T-helper 9 cell (primary cell): Measurements from ENCODE around the gene ARVCF.

Source experiments
- DNase-seq: peaks from one replicate; pipeline ENCODE4 v3.0.0-alpha.2; 2020

The ARVCF gene

DNA sequence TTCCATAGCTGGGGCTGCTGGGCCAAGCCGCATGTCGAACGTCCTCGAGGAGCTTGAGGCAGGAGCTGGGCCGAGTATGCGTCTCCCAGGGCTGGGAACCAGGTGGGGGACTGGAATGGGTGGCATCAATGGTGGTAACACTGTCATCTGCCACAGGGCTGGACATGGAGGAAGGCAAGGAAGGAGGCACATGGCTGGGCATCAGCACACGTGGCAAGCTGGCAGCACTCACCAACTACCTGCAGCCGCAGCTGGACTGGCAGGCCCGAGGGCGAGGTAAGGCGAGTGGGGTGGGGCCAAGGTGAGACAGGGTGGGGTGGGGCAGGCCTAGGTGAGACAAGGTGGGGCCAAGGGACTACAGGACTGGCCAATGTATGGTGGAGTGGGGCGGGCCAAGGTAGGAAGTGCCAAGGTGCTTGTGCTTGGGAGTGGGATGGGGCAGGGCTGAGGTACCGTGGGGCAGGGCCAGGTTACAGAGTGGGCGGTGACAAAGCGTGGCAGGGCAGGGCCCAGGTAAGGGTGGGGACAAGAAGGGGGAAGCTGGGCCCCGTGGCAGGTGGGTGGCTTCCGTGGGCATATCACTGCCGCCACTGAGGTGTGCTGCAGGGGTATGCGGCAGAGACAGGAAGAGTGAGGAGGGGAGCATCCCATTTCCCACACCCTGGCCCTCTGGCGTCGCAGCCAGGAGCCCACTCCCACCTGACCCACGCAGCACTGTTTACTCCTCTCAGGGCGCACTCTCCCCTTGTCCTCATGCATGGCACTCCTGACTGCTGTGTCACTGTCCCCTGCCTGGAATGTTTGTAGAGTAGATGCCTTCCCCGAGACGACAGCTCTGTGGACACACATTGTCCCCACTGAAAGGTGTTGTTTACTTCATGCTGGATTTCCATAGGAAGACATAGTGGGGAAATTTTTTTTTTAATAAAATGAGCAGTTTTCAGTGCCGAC, 36.0 kb upstream of the ARVCF start:
- DNase-seq: no peak

DNA sequence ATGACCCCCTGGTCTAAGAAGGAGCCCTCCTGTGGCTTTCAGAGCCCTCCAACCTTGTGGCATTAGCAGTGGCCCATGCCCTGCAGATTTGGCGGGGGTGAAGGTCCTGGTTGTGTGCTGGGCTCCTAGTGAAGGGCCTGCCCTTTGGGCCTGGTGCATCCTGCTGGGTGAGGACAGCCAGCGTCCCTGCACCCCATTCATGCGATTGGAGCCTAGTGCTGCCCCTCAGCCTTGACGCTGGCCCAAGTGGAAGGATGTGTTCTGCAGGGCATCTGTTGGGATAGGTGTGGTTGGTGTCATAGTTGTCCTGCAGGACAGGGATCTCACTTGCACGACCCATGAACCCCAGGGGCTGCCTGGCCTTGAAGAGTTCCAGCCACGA, 35.3 kb upstream of the ARVCF start:
- DNase-seq: no peak

DNA sequence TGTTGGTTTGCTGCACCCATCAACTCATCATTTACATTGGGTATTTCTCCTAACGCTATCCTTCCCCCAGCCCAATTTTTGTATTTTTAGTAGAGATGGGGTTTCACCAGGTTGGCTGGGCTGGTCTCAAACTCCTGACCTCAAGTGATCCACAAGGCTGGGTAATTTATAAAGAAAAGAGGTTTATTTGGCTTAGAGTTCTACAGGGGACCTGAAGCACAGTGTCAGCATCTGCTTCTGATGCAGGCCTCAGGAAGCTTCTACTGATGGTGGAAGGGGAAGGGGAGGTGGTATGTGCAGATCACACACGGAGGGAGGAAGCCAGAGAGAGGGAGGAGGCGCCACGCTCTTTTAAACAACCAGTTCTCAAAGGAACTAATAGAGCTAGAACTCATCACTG, 30.1 kb upstream of the ARVCF start:
- no peak for DNase-seq

DNA sequence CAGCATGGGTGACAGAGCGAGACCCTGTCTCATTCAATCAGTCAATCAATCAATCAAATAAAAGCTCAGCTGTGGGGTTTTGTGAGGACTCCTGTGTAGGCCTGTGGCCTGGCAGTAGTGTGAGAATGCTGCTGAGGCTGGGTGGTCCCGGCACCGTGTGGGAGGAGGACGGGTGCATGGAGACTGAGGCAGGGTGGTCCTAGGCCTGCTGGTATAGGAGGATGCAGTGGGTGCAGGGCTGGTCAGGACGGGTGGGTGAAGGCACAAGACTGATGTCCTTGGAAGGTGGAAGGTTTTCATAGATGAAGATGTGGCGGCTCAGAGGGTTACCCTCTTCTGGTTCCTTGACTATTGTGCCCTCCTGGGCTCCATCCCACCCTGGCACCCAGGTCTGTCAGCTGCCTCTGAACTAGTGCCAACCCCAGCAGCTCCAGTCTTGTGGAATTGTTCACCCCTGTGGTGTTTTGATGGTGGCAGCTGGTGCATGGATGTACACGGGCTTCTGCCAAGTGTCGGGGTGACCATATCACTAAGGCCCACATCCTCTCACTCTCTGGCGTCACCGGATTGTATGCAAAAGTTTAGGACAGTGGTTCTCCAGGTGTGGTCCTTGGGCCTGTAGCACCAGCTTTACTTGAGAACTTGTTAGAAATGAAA, 28.0 kb upstream of the ARVCF start:
- no peak for DNase-seq

DNA sequence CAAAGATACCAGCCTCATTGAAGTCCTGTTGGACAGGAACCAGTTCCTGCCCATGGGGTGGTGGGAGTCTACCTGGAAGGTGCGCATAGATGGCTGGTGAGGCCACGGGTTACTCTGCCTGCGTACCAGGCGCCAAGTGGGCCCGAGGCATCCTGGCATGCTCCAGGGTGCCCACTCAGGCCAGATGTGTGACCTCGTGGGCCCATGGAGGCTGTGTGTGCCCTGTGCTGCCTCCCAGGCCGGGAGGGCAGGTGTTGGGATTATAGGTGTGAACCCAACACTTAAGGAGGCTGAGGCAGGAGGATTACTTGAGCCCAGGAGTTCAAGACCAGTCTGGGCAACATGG, 27.3 kb upstream of the ARVCF start:
- DNase-seq: no peak

DNA sequence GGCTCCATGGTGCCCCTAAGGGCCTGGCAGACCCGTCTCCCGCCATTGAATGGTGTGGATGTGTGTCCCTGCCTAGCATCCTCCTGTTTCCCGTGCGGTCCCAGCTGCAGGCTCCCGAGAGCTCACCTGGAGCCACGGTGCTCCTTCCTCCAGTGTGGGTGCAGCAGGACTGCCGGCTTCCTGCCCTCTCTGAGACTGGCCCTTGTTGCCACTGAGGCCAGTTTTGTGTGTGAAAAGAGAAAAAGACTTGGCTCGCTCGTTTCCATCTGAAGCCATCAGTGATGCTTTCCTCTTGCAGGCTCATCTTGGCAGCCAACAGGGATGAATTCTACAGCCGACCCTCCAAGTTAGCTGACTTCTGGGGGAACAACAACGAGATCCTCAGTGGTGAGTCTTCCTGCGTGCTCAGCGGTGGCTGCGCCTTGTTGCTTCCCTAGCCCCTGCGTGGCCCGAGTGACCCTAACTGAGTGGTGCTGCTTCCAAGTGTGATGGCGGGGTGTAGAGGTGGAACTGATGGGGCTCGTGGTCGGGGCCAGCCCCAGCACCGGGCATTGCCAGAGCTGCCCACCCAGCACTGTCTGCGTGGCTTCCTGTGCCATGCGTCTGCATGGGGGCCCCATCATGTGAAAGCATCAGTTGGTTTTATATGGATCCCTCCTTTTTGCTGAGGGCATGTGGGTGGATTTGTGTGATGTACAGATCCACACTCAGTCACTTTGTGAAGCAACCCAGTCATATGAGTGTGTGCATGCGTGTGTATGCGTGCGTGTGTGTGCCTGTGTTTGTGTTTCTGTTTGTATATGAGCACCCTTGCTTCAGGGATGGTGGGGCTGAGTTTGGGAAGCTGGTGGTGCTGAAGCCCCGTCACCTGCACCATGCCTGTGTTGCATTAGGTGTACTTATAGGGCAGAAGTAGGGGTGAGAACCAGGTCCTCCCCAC, 26.7 kb upstream of the ARVCF start:
- no peak for DNase-seq

DNA sequence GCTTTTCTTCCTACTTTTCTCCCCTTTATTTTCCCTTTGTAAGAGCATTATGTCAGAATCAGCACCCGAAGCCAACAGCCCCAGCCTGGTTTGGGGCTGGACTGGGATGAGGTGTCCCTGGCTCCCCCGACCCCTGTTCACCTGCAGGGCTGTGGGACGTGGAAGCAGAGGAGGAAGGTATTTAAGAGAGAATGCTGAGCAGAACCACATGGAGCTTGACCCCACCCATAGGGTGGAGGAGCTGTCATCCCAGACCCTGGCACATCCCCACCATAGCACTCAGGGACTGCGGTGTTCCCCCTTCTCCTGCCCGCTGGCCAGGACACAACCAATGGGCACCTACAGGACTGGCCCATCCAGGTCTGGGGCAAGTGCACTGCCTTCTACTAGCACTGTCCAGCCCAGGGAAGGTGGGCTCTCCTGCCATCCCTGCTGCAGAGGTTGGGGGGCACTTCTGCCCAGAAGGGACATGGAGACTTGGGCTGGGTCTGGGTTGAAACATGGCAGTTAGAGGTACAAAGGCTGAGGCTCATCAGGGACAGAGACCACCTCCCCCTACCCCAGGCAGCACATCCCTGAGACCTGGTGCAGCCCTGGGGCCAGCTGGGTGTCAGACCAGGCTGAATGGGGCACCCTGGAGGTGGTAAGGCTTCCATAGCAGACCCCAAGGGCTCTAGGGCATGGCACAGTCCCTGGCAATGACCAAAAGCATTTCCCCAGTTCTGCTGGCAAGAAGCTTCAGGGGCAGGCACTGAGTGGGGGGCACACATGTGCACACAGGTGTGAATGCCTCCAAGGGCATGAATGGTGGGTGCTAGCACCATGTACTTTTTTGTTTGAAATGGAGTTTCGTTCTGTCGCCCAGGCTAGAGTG, 23.9 kb upstream of the ARVCF start:
- DNase-seq: no peak

DNA sequence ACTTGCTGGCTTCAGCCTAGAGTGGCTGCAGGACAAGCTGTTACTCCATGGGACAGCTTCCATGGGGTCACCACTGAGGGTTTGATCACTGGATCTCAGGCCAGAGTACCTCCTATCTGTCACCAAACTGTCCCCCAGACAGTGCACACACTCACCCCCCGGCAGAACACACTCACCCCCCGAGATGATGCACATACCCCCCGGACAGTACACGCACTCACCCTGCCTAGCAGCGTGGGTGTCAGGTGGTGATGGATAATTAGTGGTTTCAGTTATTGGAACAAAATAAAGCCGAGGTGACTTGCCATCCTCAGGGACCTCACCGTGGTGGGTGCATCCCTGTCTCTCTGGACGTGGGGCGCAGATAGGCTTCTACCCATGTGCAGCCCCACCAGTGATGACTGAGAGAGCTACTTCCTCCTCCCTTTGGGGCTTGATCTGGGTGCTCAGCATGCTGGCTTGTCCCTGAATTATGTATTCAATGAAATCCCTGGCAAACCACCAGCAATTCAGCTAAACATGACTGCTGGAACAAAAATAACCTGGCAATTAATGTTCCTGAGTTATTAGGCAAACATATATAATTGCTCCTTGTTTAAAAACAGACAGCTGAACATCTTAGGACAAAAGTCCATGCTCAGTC, 23.2 kb upstream of the ARVCF start:
- DNase-seq: no peak

DNA sequence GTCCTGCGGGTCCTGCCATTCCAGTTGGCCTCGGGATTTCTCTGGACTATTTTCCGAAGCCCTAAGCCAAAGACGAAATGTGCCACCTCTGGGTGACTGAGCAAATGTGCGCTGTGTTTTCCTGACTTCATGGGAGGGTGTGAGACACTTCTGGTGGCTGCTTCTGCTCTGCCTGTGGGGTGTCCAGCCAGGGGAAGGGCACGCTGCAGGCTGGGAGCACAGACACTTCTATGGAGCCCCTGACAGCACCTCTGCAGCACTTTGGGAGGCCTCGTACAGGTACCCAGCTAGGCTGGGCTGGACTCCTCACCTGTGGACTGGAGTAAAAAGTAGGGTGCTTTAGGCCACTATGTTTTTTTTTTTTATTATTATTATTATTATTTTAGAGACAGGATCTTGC, 22.0 kb upstream of the ARVCF start:
- DNase-seq: no peak

DNA sequence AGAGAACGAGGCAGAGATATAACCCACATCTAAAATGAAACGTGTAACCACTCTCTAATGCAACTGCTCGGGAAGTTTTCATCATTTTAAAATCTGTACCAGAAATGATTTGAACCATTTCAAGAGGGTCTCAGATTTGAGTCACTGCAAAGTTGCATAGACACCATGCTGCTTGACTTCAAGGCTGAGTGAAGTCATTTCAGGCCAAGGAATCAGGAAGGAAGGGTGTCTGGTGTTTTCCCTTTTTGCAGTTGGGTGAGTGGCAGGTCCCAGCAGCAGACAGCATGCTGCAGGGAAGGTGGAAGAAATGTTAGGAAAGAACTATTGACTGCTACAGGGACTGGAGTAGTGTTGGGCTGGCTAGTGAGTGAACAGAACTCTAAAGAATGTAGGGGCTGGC, 20.8 kb upstream of the ARVCF start:
- no peak for DNase-seq

DNA sequence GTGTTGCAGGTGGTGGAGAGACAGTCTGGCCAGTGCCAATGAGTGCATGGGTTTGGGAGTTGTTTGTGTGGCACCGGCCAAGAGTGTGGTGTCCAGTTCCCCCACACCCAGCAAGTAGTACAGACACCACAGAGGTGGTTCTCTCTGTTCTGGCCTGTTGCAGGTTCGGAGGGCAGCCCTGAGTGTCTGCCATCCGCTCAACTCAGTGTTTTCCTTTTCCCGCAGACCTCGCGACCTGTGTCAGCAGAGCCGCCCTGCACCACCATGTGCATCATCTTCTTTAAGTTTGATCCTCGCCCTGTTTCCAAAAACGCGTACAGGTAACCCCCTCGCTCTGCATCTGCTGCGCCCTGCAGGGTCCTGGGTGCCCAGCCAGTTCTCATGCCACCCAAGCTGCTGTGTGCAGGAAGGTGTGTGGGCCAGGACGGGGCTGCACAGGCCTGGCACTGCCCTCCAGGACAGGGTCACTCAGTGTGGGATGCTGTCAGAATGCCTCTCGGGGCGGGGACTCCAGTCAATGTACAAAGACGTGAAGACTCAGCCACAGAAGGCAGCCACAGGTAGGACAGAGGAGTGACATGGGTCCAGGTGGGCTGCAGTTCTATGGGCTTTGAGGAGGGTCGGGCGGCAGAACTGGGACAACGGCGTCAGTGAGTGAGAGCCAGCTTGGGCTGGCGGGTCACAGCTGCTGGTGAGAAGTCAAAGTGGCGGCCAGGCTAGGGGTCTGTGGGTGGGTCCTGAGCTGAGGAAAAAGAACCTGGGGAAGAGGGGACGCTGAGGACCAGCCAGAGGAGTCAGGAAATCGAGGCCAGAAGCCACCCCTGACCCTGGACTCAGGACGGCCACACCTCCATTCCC, 20.1 kb upstream of the ARVCF start:
- no peak for DNase-seq

DNA sequence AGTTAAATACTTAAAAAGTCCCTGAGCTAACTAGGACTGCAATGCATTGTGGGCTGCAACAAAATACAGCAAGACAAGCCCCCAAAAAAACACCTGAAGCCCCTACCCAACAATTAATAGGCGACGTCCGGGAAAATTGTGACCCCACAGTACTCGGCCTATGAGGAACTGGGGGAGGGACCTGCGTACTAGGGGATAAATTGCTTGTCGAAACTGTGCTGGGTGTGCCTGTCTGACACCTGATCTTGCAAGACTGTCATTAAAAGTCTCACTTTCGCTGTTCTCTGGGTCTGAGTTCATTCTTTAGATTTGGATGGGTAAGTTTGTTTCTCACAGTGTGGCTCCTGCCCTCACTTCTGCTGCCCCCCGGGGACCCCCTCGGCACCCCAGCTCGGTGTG, 19.5 kb upstream of the ARVCF start:
- DNase-seq: no peak

DNA sequence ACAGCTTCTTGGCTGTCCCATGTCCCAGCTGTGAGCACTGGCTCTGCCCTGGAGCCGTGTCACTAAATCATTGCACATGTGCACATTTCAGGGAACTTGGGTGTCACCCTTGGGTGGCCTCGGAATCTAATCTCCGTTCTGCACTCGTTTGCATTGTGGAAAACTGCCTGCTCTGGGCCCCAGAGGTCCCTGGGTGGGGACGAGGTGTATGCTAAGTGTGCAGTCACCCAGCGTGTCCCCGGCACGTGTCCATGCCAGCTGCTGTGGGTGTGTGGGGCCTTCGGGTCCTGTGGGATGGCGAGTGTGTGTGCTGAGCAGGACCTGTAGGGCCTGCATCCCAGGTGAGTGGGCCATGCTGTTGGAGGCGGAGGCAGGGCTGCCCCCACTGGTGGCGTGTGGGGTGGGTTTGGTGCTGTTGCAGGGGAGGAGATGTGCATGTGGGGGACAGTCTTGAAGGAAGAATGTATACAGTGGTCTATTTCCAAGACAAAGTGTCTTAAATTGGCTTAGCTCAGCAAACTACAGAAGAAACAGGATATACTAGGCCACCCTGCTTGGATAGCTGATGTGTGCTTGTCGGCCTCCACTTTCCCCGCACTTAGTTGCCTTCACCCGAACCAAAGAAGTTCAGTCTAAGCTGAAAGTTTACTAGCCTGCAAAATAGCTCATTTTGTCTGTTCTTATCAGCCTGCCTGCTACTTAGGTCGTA, 18.9 kb upstream of the ARVCF start:
- DNase-seq: no peak

DNA sequence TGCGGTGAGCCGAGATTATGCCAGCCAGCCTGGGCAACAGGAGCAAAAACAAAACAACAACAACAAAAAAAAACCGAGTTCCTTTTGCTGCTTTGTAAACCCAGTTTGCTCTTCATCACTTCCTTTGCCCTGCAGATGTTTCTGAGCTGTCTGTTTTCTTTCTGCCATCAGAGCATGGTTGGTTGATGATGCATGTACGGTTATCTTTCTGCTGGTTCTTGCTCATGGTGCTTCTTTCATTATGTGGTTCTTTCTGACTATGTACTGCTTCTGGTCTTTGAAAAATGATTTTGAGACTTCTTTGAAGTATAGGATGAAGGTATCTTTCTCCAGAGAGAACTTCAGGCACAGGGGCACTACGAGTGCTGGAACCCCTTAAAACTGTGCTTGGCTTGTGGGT, 17.5 kb upstream of the ARVCF start:
- DNase-seq: no peak

DNA sequence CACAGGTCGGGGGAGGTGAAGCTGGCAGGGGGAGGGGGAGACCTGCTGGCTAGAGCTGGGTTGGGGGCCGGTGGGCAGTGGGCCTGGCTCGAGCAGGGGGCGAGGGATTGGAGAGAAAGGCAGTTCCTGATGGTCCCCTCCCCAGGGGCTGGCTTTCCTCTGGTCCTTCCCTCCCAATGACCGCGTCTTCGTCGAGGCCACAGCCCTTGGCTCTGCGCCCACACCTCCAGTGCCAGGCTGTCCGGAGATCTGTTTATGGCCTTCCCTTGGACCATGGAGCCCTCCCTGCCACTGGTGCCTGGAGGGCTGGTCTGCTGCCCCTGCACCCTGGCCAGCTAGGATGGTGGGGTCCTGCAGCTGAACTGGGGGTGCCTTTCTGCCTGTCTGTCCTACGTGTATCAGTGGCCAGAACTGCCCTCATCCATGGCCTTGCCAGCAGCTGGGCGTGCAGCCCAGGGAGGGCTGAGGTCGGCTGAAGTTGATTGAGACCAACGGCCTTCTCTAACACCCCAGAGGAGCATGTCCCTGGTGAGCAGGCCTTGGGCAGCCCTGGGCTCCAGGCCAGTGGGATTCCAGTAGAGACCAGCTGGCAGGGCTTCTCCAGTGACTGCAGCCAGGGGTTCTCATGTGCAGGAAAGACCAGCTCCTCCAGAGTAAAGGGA, 16.6 kb upstream of the ARVCF start:
- no peak for DNase-seq

DNA sequence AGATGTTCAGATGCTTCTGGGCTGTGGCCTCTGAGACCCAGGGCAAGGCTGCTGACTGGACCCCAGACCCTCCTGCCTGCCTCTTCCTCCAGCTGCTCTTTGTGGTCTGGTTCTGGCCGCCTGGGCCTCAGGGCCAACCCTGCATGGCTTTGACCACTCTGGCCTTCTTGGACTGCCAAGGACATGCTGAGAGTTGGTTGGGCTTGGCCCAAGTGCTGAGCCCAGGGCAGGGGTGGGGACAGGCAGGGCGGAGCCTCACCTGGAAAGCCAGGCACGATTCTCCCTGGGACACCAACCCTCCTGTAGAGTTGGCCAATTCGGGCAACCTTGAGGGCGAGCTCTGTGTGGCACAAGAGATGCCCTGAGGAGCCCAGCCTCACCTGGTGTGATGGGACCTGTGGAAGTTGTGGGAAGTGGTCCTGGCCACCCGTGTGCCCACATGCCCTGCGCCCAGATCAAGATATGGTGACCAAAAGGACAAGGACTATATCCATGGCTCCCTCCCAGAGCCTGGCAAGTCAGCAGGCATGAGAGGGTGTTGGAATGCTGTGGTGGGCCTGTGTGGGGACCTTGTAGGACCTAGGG, 15.9 kb upstream of the ARVCF start:
- DNase-seq: no peak

DNA sequence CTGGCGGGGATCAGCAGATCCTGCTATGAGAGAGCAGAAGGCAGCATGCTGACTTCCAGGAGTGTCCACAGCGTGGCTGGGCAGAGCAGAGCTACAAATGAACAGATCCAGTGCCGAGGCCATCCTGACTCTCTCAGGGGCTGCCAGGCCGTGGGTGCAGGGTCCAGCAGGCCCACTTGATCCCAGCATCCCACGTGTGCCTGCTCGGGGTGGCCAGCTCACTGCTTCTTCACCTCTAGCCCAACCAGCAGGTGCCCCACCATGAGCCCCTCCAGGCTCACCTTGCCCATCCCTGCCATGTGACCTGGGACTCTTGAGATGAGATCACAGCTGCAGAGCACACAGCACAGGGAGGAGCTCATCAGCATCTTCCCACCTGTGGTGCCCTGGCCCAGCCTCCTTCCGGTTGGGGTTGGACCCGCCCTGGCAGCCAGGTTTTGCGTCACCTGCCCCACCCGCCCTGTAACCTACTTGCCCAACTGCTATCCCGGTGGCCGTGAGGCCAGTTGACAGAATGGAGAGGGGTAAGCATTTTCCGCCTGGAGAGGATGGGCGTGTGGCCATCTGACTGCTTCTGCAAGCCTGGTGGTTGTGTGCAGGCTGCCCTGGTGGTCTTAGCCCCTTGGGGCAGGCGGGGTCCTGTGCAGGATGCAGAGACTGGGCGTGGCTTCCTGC, 15.2 kb upstream of the ARVCF start:
- DNase-seq: peak; percentile 45

DNA sequence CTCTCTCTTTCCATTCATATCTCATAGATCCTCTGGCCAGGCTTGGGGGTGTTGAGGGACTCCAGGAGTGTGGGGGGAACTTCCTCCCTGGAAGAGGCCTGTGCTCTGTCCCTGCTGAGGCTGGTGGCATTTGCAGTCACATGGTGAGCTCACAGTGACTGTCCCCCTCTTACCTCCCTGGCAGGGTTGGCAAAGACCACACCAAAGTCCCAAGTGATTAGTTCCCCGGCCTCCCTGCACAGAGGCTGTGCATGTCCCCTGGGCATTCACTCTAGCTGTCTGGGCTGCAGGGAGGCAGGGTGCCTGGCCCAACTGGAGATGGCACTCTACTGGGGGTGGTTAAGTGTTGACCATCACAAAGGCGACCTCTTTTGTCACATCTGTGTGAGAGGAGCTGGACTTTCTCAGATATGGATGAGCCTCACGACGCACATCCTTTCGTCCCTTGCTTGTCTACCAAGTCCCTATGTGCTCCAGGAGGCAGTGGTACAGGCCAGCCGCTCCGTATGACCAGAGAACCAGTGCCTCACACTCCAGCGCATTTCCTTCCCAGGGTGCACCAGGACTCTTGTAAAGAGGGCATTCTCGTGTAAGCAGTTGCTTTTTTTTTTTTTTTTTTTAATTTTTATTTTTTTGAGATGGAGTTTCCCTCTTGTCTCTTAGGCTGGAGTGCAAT, 13.1 kb upstream of the ARVCF start:
- no peak for DNase-seq
